ENCODE results near the gene PCMT1.

DNA sequence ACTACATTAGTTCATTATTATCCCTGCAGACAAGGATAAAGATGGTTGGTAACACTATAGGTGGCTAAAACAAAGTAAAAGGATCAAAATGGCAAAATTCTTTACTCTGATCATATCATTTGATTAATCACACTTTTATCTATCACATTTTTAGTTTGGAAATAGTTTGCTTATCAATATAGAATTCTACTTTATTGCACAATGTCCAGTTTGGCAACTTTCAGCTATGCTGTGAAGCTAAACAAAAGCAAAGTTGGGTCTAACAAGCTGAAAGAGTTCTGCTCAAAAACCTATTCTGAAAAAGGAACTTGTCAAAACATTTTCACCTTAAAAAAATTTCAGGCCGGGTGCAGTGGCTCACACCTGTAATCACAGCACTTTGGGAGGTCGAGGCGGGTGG is 23.8 kb upstream of the PCMT1 start:
- TF ChIP-seq GATA2 (IDR thresholded peaks at IDR 0.05; ENCODE audit: low read depth, low read length) (no peak), GATA3 (IDR thresholded peaks at IDR 0.05; ENCODE audit: low read depth, low read length) (no peak)

Measured in SH-SY5Y (cell line).